DND-41 (cell line): ENCODE results near the gene RNF186.

Source experiments
- ATAC-seq: fragments of 200-7000 bp; cut with Tn5 transposase; 3 replicates; pipeline ENCODE4 v1.9.1; 2021; ENCODE audit warnings: low read depth; ENCODE audit not compliant: insufficient read depth
- DNase-seq: peaks from one replicate; pipeline ENCODE4 v3.0.0-alpha.2; 2020
- H2AFZ ChIP-seq: 2 replicates; pipeline ENCODE4 v1.6.0; 2012; ENCODE audit warnings: low read depth, low read length
- H3K27ac ChIP-seq: 2 replicates; pipeline ENCODE4 v1.5.1; 2012; ENCODE audit warnings: low read length, inconsistent platforms
- H3K27me3 ChIP-seq: fragments of 200-600 bp; sonication (generic); 2 replicates; pipeline ENCODE4 v1.6.0; 2012; ENCODE audit warnings: low read length, mild to moderate bottlenecking, inconsistent platforms; ENCODE audit not compliant: insufficient read depth, poor library complexity
- H3K36me3 ChIP-seq: 2 replicates; pipeline ENCODE4 v1.5.1; 2012; ENCODE audit warnings: low read length, inconsistent platforms; ENCODE audit not compliant: insufficient read depth
- H3K4me1 ChIP-seq: 2 replicates; pipeline ENCODE4 v1.5.1; 2012; ENCODE audit warnings: mild to moderate bottlenecking, low read length; ENCODE audit not compliant: insufficient read depth
- H3K4me2 ChIP-seq: 2 replicates; pipeline ENCODE4 v1.6.0; 2012; ENCODE audit warnings: mild to moderate bottlenecking, moderate library complexity, low read length, inconsistent platforms; ENCODE audit not compliant: insufficient read depth
- H3K4me3 ChIP-seq, 2 experiments: fragments of 200-600 bp in 1 of 2; shearing (Covaris generic) in 1 of 2; 2 replicates each; pipeline ENCODE4 v1.5.1; 2012 to 2016; ENCODE audit warnings: inconsistent platforms in 2 of 2, low read length in 2 of 2, mild to moderate bottlenecking in 2 of 2, low read depth in 1 of 2, moderate library complexity in 1 of 2
- H3K79me2 ChIP-seq: 2 replicates; pipeline ENCODE4 v1.6.0; 2012; ENCODE audit warnings: low read length, inconsistent platforms; ENCODE audit not compliant: insufficient read depth
- H3K9ac ChIP-seq: 2 replicates; pipeline ENCODE4 v1.6.0; 2012; ENCODE audit warnings: low read depth, mild to moderate bottlenecking, inconsistent platforms, low read length, moderate library complexity
- H3K9me3 ChIP-seq: 2 replicates; pipeline ENCODE4 v1.5.1; 2012; ENCODE audit warnings: low read length, moderate library complexity, mild to moderate bottlenecking, inconsistent platforms; ENCODE audit not compliant: insufficient read depth, severe bottlenecking
- H4K20me1 ChIP-seq: 2 replicates; pipeline ENCODE4 v1.6.0; 2012; ENCODE audit warnings: low read length; ENCODE audit not compliant: insufficient read depth
- EZH2 ChIP-seq: IDR thresholded peaks from 3 replicates; pipeline ENCODE4 v1.6.1; 2012; ENCODE audit warnings: borderline replicate concordance, low read depth, mild to moderate bottlenecking, moderate library complexity, low read length, inconsistent platforms; ENCODE audit not compliant: severe bottlenecking
- TF ChIP-seq, protein P1 (sequence below): IDR thresholded peaks from 2 replicates; pipeline ENCODE4 v1.5.1; 2012; ENCODE audit warnings: borderline replicate concordance, low read length, moderate library complexity, mild to moderate bottlenecking; ENCODE audit not compliant: poor library complexity, severe bottlenecking; ENCODE audit errors: extremely low read depth

RNF186 gene, protein sequence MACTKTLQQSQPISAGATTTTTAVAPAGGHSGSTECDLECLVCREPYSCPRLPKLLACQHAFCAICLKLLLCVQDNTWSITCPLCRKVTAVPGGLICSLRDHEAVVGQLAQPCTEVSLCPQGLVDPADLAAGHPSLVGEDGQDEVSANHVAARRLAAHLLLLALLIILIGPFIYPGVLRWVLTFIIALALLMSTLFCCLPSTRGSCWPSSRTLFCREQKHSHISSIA

DNA sequence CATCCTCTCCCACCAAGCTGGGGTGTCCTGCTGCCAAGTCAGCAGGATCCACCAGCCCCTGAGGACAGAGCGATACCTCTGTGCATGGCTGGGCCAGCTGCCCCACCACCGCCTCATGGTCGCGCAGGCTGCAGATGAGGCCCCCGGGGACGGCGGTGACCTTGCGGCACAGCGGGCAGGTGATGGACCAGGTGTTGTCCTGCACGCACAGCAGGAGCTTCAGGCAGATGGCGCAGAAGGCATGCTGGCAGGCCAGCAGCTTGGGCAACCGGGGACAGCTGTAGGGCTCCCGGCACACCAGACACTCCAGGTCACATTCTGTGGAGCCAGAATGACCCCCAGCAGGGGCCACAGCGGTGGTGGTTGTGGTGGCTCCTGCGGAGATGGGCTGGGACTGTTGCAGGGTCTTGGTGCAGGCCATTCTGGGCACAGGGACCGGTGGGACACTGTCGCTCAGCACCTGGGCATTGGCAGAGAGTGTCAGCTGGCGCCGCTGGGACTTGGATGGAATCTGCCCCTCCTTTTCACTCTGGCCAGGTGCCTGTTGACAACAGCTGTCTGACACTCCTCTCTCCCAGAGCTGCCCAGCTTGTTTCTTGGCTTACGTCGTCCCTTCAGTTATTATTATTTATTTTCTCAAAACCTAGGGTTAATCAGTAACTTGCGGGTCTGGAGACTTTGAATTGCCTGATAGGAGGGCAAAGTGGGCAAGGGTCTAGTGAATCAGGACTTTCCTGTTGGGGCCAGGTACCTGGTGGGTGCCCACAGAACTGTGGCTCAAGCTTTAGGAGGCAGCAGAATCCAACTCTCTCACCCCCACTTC, at the start of gene RNF186:
Gene RNF186 (minus strand): TSS at position 603 of the 823 bp plus-strand sequence. CDS start 182 bp downstream, at position 421.
- Histone ChIP-seq H3K27me3 (no peaks in the 10 kb centered on the region), H3K4me3 (no peak within 1 kb of the TSS), H3K4me1 (no peaks in the 10 kb centered on the region), H3K9ac (no peak within 1 kb of the TSS), H3K79me2 (no peaks in the 10 kb centered on the region), H3K36me3 (no peaks in the 10 kb centered on the region), H3K9me3 (no peaks in the 10 kb centered on the region), H3K4me2 (no peak within 1 kb of the TSS), H3K27ac (no peak within 1 kb of the TSS), H4K20me1 (no peaks in the 10 kb centered on the region), H2AFZ (no peak within 1 kb of the TSS)
- DNase-seq (no peak), ATAC-seq (no peak)
- no peak for TF ChIP-seq EZH2
- TF ChIP-seq, protein P1, sequence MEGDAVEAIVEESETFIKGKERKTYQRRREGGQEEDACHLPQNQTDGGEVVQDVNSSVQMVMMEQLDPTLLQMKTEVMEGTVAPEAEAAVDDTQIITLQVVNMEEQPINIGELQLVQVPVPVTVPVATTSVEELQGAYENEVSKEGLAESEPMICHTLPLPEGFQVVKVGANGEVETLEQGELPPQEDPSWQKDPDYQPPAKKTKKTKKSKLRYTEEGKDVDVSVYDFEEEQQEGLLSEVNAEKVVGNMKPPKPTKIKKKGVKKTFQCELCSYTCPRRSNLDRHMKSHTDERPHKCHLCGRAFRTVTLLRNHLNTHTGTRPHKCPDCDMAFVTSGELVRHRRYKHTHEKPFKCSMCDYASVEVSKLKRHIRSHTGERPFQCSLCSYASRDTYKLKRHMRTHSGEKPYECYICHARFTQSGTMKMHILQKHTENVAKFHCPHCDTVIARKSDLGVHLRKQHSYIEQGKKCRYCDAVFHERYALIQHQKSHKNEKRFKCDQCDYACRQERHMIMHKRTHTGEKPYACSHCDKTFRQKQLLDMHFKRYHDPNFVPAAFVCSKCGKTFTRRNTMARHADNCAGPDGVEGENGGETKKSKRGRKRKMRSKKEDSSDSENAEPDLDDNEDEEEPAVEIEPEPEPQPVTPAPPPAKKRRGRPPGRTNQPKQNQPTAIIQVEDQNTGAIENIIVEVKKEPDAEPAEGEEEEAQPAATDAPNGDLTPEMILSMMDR = no peak

DNA sequence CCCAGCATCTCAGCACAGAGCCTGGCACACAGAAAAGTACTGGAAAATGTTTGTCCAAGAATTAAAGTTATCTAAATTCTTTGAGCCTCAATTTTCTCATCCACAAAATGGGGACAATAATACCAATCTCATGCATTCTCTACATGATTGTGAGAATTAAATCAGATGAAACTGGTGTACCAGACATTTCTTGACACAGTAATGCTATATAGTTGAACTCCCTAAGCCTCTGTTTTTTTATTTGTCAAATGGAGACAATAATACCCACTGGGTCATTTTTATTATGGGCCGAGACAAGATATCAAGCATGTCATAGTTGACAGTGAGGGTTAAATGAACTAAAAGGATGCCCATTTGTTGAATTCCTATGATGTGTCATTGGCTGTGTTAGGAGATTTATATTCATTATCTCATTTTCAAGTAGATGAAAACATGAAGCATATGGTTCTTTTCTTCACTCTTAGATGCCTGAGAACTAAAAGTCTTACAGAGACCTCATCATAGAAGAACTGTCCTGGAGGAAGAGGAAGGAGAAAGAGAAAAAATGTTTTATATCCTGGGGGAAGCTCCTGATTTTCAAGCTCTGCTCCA, 49.6 kb upstream of the RNF186 start:
- Histone ChIP-seq H2AFZ (no peak overlapping the region), H3K4me1 (no peaks in the 10 kb centered on the region), H4K20me1 (no peaks in the 10 kb centered on the region), H3K9ac (no peak overlapping the region), H3K4me2 (no peak overlapping the region), H3K36me3 (no peaks in the 10 kb centered on the region), H3K27ac (no peak overlapping the region), H3K79me2 (no peaks in the 10 kb centered on the region), H3K9me3 (peaks cover 2% of the 10 kb centered on the region), H3K4me3 (no peak overlapping the region), H3K27me3 (peaks cover 8% of the 10 kb centered on the region)
- DNase-seq (no peak), ATAC-seq (no peak)
- TF ChIP-seq EZH2 = no peak
- TF ChIP-seq, protein P1 = no peak

DNA sequence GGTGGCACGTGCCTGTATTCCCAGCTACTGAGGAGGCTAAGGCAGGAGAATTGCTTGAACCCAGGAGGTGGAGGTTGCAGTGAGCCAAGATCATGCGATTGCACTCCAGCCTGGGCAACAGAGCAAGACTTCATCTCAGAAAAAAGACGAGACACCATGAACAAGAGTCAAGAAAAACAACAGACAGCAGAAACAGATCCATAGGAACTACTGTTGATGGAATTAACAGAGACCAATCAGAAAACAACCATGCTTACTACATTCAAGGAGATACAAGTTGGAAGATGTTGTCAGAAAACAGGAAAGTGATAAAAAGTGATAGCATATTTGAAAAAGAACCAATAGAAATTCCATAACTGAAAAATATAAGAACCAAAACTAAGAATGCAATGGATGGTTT, 47.9 kb upstream of the RNF186 start:
- TF ChIP-seq, protein P1 = no peak
- TF ChIP-seq EZH2 = no peak
- H3K9ac ChIP-seq = no peak overlapping the region
- H3K4me2 ChIP-seq = no peak overlapping the region
- no peak overlapping the region for H3K4me3 ChIP-seq
- H3K4me1 ChIP-seq = no peaks in the 10 kb centered on the region
- H4K20me1 ChIP-seq = no peaks in the 10 kb centered on the region
- H3K27ac ChIP-seq = no peak overlapping the region
- peaks cover 2% of the 10 kb centered on the region for H3K9me3 ChIP-seq
- no peaks in the 10 kb centered on the region for H3K79me2 ChIP-seq
- no peaks in the 10 kb centered on the region for H3K36me3 ChIP-seq
- H2AFZ ChIP-seq = no peak overlapping the region
- DNase-seq (no peak), ATAC-seq (no peak)
- peaks cover 6% of the 10 kb centered on the region for H3K27me3 ChIP-seq
